Activated effector memory CD4-positive, alpha-beta T cell treated with Interleukin-2 at 50 U/mL for 16 hours (primary cell): ENCODE results near the gene CCDC142.
A peak's percentile ranks its signal among the peaks of the same experiment; 100 is the strongest.

Experiments
- DNase-seq: peaks from one replicate; pipeline ENCODE4 v3.0.0-alpha.2; 2020

Gene CCDC142

GRCh38 chr2:74482801-74483674 is at the start of gene CCDC142, which contains the start of gene TTC31:
Gene CCDC142, minus strand, starts transcription at chr2:74482998. Its CDS starts 161 bp downstream, at chr2:74482837.
Gene TTC31, plus strand, starts transcription at chr2:74483081. Its CDS starts 15 bp downstream, at chr2:74483096.
- DNase-seq = peak; percentile 87

DNA sequence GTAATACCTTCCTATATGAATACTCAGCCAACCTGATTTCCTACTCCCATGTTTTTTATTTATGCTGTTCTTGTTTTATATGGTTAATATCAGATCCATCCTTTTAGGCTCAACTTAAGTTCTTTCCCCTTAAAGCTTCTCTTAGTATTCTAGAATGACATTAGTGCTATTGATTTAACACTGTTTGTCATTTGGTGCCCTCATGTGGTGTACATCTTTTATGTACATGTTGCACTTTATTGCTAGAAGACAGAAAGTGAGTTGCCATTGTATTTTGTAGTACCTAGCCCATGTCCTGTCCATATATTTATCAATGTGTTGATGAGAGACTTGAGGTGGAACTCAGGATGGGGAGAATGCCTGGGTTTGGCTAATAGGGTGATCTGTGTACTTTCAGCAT is 49.4 kb upstream of the CCDC142 start:
- no peak for DNase-seq

DNA sequence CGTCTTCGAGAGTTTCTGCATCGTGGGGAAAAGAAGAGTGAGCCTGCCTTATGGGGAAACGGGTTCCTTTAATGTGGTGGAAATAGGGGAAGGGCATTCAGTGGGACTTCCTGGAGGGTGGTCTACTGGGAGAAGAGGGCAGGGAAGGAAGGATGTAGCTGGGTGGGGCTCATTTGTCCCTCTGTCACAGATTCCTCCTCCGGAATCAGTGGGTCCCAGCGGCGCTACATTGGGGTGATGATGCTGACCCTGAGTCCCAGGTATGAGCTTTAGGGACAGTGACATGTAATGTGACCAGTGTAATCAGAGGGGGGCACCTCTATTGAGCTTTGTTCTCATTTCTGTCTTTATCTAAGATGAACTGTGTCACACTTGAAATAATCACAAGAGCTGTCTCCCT is 48.9 kb upstream of the CCDC142 start:
- no peak for DNase-seq

DNA sequence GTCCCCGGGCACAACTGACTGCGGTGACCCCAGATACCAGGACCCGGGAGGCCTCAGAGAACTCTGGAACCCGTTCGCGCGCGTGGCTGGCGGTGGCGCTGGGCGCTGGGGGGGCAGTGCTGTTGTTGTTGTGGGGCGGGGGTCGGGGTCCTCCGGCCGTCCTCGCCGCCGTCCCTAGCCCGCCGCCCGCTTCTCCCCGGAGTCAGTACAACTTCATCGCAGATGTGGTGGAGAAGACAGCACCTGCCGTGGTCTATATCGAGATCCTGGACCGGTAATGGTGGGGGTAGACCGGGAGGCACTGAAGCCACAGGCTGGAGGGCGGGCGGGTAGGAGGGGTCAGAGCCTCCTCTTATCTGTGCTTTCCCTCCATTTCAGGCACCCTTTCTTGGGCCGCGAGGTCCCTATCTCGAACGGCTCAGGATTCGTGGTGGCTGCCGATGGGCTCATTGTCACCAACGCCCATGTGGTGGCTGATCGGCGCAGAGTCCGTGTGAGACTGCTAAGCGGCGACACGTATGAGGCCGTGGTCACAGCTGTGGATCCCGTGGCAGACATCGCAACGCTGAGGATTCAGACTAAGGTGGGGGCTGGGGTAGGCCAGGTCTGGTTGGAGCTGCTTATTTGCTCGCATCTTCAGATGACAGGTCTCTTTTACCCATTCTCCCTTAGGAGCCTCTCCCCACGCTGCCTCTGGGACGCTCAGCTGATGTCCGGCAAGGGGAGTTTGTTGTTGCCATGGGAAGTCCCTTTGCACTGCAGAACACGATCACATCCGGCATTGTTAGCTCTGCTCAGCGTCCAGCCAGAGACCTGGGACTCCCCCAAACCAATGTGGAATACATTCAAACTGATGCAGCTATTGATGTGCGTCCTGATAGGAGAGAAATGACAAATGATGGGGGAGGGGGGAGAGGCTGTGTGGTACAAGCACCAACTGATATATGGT is 47.7 kb upstream of the CCDC142 start:
- DNase-seq = peak; percentile 29

- DNase-seq = peak; percentile 83
These were observed 46.8 kb upstream of the CCDC142 start, which contains the start of the genes AUP1 and HTRA2 for GRCh38 chr2:74529357-74530238. Gene AUP1, minus strand, starts transcription at chr2:74529706. Its CDS starts 77 bp downstream, at chr2:74529629. Gene HTRA2, plus strand, starts transcription at chr2:74529933. Its CDS starts 74 bp downstream, at chr2:74530007.

DNA sequence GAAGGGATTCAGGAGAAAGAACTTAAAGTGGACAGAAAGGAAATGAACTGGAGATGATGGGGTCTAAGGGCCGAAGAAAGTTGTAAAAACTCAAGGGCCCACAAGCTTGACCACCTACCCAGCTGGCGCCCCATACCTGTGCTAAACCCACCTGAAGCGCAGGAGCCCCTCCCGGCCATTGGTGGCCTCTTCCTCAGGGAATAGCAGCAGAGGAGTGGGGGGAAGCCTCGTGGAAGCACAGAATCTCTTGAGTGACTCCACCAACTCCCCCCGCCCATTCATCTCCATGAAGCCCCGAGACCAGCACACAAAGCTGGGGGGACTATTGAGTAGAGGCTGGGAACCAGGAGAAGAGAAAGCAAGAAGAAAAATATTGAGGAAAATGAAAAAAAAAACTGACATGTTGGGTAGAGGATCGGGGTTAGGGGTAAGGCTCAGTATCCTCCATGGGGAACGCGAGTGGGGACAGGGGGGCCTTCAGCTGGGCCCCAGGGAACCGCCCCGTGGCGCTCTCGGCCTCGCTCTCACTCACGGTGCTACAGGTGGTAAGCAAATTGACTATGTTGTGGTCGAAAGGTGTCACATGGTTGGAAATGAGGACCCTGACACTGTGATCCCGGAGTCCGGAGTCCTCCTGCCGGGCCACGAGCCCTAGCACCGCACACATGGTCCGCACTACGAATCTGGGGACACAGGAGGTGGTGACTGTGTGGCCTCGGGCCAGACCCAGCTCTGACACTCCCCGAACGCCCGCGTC is 46.0 kb upstream of the CCDC142 start:
- no peak for DNase-seq

GRCh38 chr2:74527741-74528140 is 44.9 kb upstream of the CCDC142 start:
- no peak for DNase-seq

DNA sequence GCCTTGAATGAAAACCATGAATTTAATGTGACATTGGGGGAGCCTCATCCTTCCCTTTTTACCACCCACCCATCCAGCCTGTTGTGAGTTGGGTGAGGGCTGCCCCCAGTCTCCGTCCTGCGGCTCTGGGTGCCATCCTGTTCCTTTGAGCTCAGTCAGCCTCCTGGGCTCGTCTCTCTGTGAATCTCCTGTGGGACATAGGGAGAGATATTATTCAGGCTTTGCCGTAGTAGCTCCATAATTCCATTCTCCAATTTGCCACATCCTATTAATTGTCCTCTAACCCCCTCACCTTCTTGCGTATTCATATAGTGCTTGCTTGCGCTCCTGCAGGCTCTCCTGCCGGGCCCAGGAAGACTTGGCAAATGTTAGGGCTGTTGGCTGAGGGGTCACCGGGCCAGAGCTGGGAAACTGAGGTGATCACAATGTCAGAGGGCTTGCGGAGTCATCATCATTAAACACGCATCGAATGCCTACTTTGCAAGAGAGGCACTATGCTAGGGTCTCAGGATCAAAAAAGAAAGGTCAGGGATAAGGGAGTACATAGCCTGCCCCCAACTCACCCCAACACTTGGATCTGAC is 43.9 kb upstream of the CCDC142 start:
- DNase-seq = no peak

- no peak for DNase-seq
These were observed 43.2 kb upstream of the CCDC142 start, which contains the start of gene DQX1 for GRCh38 chr2:74525717-74526648. Gene DQX1, minus strand, starts transcription at chr2:74526231. Its CDS starts 502 bp downstream, at chr2:74525729.

- DNase-seq = no peak
These were observed 42.3 kb upstream of the CCDC142 start for GRCh38 chr2:74524955-74525716.

GRCh38 chr2:74524005-74524404 is 41.2 kb upstream of the CCDC142 start:
- DNase-seq = no peak

DNA sequence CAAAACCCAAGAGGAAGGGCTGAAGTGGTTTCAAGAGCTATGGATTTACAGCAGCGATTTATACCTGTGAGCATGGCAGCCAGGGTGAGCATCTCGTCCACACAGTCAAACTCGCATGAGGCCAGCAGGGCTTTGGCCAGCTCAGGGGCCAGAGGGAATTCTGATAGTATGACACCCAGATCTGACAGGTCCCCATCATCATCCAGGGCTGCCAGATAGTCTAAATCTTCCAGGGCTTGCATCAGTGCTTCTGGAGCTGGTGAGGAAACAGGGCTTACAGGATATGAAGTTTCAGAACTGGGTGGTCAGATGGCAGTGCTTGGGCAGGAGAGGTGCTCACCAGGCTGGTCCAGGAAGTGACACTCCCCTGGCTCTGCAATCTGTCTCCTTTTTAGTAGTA is 39.7 kb upstream of the CCDC142 start:
- no peak for DNase-seq

DNA sequence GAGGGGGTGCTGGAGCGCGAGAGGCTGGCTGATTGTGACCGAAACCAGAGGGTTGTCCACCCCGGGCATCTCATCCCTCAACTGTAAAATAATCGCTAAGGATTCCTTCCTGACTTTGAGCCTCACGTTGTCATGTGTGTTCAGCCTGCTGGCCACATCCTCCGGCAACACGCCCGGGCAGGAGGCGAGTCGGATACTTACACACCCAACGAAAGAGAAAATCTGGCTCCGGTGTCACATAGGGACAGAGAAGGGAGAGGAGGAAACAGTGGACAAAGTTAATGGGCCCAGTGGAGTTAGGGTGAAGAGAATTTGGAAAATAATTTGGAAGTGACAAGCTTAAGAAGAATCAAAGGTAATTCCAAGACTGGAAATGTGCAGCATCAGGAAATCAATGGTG is 33.9 kb upstream of the CCDC142 start:
- DNase-seq = no peak

DNA sequence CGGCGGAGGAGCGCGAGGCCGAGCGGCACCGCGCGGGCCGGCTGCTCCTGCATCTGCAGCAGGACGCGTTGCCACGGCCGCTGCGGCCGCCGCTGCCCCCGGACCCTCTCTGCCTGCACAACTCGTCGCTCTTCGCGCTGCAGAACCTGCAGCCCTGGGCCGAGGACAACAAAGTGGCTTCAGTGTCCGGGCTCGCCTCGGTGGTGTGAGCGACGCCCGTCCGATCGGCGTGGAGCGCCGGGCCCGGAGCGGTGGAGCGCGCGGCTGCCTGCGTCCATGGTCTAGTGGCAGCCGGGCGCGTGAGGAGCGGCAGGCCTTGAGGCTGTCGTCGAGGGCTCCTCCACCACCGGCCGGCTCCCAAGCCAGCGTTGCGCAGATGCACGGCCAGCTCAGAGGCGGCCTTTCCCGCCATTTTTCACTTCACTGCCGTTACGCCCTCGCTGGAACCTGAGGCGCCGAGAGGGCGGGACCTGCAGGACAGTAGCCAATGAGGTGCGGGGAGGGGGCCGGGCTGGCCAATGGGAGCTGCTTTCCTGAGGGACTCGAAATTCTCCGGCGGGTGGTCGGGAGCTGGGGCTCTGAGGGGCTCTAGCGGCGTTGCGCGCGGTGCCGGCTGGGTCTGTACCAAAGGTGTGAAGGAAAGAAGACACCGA is 33.3 kb upstream of the CCDC142 start:
- DNase-seq = peak; percentile 63

- no peak for DNase-seq
These were observed 32.6 kb upstream of the CCDC142 start for GRCh38 chr2:74515271-74515980.

GRCh38 chr2:74514368-74515270 is 31.8 kb upstream of the CCDC142 start, which contains the start of gene TLX2:
Gene TLX2, plus strand, starts transcription at chr2:74514450. Its CDS starts 357 bp downstream, at chr2:74514807.
- no peak for DNase-seq
